ENCODE data around the gene PALMD. TPM values are rescaled to one million over a fixed set of nuclear protein-coding genes. Genes with fewer than 3 reads are reported as not detected.

Gene PALMD
- total and polyA plus RNA-seq, 2 of the 8 experiments (the other 6 are each of a cell fraction or from before 2014, with no cell fraction given), result not detected

DNA sequence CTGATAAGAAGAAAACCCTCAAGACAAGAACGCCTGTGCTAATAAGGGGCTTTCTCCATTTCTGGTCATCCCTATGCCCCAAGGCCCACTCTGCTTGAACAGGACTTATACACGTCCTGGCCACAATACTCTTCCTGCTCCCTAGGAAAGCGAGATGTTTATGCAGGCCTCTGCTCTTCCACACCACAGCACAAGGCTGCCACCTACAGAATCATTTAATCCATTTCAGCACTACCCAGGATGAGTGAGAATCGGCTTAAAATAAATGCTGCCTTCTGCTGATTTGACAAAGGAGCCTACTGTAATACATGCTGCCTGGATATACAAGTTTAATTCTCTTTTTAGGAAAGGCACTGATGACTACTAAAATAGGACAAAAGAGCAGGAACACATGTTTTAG lies 91.1 kb downstream of the PALMD start (continued):
- TF ChIP-seq PHF8 (conservative IDR thresholded peaks at IDR 0.05; ENCODE audit: low read depth, low read length), result no peak
- no peak for TF ChIP-seq HDAC6 (IDR thresholded peaks at IDR 0.05; ENCODE audit: low read depth, low read length)
